HG02678 (cell line): ENCODE data around the gene UBR7.
"Not testable (repeated sequence)": the region's sequence is repeated elsewhere in the genome, so short reads cannot be mapped to it uniquely, and the experiment has no call there.

Source experiments
- ATAC-seq: cut with Tn5 transposase; IDR thresholded peaks from one replicate; pipeline ENCODE4 v1.9.1; 2021; ENCODE audit warnings: mild to moderate bottlenecking, moderate library complexity; ENCODE audit not compliant: unreplicated experiment

The UBR7 gene

DNA sequence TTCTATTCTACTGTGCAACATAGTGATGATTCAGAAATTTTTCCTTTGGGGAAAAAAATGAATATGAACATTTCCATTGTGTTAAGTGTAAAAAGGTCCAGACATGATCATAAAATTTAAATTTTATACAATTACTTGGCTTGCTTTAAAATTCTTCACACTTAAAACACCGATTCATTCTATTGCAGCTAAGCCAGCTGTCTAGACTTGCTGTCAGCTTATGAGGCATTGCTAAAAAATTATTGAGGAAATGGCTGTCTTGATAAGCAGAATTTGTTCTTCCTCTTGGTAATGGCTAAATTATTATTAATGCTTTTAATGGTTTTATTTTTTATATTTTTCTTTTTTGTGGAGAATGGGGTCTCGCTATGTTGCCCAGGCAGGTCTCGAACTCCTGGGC lies 20.1 kb upstream of the UBR7 start:
- no peak for ATAC-seq

GRCh38 chr14:93195316-93195999 lies 11.6 kb upstream of the UBR7 start:
- no peak for ATAC-seq

DNA sequence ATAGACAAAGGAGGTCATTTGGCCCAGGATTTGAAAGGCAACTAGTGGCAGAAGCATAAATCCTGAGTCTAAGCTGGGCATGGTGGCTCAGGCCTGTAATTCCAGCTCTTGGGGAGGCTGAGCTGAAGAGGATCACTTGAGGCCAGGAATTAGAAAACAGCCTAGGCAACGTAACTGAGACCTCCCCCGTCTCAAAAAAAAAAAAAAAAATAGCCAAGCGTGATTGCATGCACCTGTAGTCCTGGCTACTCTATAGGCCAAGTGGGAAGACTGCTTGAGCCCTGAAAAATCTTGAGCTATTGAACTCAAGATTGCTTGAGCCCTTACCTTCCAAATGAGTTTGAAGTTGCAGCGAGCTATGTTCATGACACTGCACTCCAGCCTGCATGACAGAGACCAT lies 8.0 kb upstream of the UBR7 start:
- no peak for ATAC-seq

DNA sequence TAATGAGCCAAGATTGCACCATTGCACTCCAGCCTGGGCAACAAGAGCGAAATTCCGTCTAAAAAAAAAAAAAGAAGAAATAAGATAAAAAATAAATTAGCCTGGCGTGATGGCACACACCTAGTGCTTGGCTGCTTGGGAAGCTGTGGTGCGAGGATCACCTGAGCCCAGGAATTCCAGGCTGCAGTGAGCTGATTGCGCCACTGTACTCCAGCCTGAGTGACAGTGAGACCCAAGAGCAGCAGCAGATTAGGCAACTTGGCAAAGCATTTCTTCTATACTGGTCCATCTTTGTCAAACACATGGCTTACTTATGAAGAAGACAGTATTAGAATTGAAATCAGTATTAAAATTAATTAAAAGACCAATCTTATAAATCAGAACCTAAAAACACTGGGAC lies 6.5 kb upstream of the UBR7 start:
- ATAC-seq = no peak

- ATAC-seq = no peak
Measured at GRCh38 chr14:93201155-93201704, 5.8 kb upstream of the UBR7 start.

- ATAC-seq = peak; percentile 49
Measured at GRCh38 chr14:93207468-93208308, 632 bp downstream of the UBR7 start.

- peak; percentile 74 for ATAC-seq
Measured at GRCh38 chr14:93212432-93212831, 5.4 kb downstream of the UBR7 start.

- ATAC-seq = no peak
Measured at GRCh38 chr14:93214598-93214997, 7.5 kb downstream of the UBR7 start.

DNA sequence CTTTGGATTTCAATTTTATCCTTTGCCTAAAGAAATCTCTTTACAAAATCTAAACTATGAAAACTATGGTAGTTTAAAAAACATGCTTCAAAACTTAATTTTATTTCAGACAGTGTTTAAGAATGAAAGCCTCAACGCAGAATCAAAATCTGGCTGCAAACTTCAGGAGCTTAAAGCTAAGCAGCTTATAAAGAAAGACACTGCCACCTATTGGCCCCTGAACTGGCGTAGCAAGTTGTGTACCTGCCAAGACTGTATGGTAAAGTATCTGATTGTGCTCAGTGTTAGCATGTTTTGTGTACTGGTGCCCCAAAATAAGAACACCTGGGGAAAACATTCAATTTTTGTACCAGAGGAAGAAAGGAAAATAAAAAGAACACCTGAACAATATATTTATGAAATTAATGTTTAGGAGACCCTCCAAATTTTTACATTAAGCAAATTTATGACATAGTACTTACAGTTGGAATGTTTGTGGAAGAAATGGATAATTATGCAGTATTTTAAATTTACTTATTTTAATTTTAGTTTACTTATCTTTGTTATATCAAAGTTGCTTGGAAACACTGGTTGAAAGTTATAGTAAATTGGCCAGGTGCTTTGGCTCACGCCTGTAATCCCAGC lies 12.2 kb downstream of the UBR7 start:
- peak; percentile 72 for ATAC-seq

DNA sequence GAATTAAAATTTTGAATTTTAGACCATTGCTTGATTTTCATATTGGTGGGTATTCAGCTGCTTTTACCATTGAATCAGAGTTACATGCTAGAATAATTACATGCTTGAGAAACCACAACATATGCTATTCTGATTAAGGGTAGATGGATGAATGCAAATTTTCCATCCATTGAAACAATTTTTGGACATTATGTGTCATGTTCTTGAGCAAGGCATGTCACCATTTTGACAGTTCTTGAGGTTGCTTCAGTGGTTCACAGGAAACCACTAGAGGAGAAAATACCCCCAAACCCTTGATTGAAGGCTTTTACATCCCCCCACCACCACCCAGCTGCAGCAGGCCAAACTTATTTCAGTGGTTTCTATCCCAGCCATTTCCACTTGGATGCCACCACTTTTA lies 13.5 kb downstream of the UBR7 start:
- no peak for ATAC-seq

DNA sequence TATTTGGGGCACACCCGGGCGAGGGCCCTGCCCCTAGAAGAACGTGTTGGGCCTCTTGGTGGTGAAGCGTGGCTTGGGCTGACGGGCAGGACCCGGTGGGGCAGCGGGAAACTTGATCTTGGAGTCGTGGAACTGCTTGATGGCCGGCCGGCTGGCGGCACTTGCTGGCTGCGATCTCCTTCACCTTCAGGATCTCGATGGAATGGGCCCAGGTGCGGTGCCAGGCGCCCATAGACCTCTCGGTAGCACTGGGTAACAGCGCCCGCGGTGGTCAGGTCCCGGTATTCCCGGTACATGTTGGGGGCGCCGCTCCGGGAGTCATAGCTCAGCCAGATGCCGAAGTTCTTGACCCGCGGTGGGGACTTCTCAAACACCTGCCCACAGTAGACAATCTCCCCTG lies 16.5 kb downstream of the UBR7 start:
- ATAC-seq = no peak

- ATAC-seq = no peak
Measured at GRCh38 chr14:93228550-93228949, 21.5 kb downstream of the UBR7 start.

- ATAC-seq = no peak
Measured at GRCh38 chr14:93230539-93230938, 23.5 kb downstream of the UBR7 start.

DNA sequence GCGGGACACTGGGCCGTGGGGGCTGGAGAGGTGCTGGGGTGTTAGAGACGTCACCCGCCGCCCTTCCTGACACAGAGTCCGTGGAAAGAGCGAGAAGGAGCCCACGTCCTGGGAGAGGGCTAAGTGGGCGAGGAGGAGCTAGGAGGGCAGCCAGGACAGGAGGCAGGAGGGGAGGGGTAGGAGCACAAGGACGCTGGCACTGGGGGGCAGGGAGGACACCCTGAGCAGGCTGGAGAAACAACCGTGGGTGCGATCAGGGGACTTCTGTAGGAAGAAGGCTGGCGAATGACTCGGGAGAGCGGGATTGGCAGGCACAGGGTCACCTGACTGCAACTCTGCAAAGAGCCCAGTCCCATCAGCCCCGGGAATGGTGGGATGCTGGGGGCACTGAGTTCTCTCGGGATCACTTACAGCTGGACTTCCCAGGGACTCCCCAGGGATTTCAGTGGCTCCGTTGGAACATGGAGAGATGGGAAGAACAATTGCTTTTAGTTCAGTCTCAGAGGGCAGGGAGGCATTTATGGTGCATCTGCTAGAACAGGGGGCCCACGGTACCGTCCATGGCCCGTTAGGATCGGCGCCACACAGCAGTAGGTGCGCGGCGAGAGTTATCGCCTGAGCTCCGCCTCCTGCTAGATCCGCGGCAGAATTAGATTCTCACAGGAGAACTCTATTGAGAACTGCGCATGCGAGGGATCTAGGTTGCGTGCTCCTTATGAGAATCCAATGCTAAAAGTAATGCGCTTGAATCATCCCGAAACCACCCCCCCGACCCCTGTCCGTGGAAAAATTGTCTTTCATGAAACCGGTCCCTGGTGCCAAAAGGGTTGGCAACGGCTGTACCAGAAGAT lies 24.3 kb downstream of the UBR7 start:
- ATAC-seq = no peak

DNA sequence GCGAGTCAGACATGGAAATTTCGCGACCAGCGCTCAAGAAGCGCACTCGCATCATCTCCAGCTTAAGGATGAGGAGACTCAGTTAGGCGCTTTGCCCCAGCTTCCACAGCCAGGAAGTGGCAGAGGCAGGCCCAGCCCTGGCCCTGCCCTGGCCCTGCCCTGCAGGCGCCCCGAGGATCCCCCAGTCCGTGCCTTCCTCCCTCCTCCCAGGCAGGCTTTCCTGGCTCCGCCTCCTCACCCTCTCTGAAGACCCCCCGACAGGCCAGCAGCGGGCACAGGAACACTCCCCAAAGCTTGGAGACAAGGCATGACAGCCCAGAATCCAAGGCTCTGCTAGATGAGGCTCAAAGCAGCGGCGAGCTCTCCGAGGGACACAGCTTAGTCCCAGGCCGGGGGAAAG lies 25.1 kb downstream of the UBR7 start:
- no peak for ATAC-seq

GRCh38 chr14:93233078-93233477 lies 26.0 kb downstream of the UBR7 start:
- ATAC-seq = not testable (repeated sequence)

GRCh38 chr14:93234798-93235197 lies 27.7 kb downstream of the UBR7 start:
- ATAC-seq = no peak

DNA sequence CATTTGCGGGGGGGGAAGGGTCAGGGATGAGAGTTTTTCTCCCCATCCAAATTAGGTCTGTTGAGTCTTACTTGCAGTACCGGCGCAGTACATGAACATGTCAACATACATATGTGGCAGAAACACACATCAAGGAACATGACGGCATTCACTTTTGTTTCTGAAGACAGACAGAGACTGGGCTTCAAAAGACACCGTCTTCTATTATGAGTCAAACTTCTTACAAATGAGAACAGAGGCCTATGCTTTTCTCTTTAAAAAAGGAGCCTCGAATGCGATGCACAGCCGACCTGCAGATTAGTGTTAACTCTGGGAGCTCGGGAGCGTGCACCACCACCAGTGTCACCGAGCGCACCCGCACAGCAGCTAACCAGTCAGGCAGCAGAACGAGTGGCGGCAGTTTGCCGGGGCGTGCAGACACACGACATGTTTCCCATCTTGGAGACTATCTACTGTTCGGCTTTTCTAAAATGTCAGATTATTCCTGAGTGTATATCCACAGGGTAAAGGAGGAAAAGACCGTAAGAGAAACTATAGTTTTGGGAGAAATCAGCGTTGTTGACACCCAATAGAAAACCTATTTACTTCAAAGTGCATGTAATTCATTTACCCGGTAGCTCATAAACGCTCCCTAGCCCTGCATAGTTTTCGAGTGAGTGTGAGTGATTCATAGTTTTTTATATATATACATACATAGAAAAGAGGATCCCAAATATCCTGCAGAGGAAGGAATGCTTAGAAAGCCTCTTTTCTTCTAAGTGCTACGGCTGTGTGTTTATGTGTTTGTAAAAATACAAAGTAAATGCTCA lies 33.0 kb downstream of the UBR7 start:
- no peak for ATAC-seq

DNA sequence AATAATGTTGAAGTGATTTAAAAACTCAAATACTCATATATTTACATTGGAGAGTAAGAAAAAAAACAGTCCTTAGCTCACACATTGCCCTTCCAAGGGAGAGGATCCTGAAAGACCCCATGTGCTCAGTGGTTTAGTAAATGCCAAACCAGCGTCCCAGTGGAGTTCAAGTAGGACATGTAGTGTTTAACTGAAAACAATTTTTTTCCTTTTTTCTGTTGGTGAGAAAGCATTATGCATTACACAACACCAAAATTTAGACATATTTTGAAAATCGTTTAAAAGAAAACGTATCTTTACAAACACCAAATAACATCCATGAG lies 33.6 kb downstream of the UBR7 start:
- ATAC-seq = no peak

- no peak for ATAC-seq
Measured at GRCh38 chr14:93245764-93246420, 38.8 kb downstream of the UBR7 start.
